ENCODE results near the gene RCAN1. TPM values are rescaled to one million over a fixed set of nuclear protein-coding genes. Genes with fewer than 3 reads are reported as not detected.

RCAN1 gene
- total RNA-seq (2014; rRNA removed), result 28.4 and 29.3 TPM in 2 replicates
- 25.9 TPM for polyA plus RNA-seq (2012)

DNA sequence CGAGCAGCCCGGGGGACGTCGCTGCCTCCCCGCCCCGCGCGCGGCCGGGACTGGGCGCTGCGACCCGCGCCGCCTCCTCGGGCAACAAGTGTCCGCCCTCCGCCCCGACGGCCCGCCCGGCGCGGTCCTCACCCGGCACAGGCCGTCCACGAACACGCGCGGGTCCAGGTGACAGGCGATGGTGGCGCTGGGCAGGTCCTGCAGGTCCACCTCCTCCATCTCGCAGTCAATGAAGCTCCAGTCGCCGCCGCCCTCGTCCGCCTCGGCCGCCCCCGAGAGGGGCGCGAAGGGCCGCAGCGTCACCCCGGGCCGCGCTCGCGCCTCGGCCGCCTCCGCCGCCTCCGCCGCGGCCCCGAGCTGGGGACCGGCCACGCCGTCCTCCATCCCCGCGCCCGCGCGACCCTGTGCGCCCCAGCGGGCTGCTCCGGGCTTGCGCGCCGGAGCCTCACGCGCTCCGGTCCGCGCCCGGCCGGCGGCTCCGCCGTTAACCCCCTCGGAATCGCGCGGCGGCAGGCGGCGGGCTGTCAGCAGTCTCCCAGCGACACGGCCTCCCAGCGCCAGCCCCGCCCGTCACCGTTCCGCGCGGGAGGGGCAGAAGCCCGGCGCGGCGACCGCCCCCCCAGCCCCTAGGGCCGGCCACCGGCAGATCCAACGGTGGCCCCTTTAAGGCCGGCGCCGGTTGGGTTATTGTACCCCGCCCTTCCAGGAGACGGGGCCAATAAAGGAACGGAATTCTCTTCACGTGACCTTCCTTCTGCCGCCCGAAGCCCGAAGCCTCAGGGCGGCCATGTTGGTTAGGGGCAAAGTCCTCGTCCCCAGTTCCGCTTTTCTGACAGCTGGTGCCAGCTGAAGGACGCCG is at the start of gene RCAN1:
Gene RCAN1 (minus strand): TSS at position 486 of the 859 bp plus-strand sequence. CDS start 102 bp downstream, at position 384.
- peak; percentile 88 for DNase-seq (ENCODE audit: low read depth)

DNA sequence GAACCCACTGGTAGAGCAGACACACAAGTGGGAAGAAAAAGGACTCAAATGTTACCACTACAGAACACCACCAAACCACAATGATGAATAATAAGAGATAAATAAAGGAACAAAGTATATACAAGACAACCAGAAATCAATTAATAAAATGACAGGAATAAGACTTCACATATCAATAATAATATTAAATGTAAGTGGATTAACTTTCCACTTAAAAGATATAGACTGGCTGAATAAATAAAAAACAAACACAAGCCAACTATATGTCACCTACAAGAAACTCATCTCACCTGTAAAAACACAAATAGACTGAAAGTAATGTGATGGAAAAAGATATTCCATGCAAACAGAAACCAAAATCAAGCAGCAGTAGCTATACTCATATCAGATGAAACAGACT is 46.9 kb upstream of the RCAN1 start:
- no peak for DNase-seq (ENCODE audit: low read depth)

DNA sequence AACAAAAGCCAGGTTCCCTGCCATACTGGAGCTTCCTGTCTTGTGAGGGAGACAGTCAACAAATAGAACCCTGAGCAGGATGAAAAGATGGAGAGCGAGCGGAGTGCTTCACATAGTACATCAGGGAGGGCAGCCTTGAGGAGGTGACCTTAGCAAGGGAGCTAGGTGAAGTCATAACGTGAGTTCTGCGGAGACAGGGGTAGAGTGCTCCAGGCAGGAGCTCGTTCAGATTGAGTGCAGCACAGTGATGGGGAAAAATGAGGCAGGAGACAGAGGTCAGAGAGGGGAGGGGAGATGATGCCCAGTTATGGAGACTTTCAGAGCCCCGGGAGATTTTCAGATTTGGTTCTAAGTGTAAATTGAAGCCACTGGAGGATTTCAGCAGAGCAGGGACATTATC is 38.6 kb upstream of the RCAN1 start:
- DNase-seq (ENCODE audit: low read depth), result no peak

DNA sequence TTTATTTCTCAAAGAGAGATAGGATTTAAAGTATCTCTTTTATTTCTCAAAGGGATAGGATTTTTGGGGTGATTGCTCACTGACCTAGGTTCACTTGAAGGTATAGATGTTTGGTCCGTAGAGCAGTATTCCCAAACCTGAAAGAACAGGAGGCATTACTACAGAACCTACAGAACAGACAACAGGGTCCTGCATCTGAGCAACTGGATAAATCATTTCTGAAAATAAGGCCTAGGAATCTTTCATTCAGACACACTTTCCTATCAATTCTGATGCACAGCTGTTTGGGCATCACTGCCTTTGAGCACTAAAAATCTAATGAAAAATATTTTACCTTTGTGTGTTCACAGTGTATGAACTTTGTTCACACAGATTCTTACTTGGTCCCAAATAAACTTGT is 36.7 kb upstream of the RCAN1 start:
- DNase-seq (ENCODE audit: low read depth), result no peak

DNA sequence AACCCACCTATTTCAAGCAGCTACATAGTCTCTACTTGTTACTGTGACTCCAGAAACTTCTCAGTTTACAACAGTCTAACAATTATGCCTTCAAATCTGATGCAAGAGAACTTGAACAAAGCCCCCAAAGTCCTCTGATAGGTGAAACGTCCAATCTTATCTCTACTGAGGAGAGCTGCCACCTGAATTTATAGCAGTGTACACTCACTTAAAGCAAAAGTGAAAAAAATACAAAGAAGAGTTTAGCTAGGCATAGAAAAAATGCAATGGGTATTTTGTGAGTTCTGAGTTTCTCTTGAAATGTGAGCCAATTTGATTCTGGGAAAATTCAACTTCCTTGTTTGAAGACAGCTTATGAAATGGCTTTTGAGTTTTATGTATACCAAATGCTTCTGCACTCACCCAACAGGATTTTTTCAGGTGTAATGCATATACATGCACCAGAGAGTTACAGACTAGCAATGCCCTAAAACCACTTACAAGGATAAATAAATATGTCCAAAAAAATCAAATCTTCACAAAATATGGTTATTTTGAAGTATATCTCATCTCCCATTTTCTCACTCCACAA is 36.0 kb upstream of the RCAN1 start:
- no peak for DNase-seq (ENCODE audit: low read depth)

DNA sequence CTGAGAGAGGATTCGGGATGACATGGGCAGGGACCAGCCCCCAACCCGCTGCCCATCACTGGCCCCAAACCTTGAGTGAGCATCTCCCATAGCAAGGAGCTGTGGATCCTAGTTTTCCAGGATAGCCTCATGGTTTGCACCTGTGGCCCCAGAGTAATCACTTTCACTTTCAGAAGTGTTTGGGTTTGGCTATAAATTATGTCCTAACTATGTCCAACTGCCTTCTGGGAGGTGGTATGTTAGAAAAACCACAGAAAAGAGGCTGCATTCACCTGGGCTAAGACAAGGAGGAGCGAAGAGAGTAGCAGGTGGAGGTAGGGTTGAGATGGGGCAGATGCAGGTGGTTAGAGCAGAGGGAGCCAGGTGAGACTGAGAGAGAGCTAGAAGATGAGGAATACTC is 34.5 kb upstream of the RCAN1 start:
- DNase-seq (ENCODE audit: low read depth), result no peak

DNA sequence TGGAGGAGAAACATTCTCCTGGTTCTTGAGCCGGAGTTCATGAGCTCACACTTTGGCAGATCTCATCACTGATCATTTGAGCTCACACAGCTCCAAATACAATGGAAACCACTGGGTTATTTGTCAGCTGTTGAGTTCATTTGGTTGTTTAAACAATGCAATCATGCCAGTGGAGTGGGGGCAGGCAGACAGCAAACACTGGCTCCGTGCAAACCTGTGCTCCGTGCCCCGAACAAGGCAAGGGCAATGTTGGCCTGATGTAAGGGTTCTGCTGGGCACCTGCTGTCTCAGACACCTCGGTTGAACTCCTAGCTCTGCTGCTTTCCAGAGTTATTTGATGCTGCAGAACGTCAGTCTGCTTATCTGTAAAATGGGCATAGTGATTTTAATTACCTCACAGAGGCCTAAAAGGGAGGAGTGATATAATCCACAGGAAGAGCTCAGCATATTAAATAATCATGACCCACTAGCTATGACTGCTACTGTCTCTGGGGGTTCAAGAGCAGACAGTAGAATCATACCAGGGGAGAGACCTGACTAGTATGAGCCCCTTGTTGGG is 33.9 kb upstream of the RCAN1 start:
- DNase-seq (ENCODE audit: low read depth), result no peak

DNA sequence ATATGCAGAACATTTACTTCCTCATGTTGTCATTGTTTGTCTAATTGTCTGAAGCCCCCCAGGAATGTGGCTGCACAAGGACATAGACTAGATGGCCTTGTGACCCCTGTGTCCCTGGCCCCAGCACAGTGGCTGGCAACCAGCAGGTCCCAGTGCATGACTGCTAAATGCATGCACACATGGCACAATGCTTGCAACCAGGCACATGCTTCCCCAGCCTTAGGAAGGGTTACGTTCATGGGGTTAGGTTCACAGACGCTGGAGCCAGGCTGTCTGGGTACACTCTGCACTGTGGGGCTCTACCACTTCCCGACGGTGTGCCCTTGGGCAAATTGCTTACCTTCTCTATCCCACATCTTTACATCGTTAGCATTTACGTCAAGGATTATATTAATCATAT is 32.6 kb upstream of the RCAN1 start:
- DNase-seq (ENCODE audit: low read depth), result no peak

DNA sequence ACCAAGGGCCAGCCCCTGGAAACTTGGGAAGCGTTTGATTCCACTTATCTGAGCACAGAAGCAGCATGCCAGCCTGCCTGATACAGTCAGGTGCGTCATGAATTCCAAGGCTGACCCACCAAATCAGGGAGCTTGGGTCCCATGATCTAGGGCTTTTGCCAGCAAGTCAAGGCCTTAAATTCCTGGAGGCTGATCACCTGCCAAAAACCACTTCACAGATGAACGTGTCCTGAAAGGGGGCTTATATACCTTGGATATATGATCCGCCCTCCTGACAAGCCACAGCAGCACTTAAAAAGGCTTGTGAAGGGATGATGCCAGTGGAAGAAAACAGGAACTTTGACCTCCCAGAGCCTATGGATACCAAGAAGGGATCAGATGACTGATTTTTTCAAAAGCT is 29.9 kb upstream of the RCAN1 start:
- no peak for DNase-seq (ENCODE audit: low read depth)

DNA sequence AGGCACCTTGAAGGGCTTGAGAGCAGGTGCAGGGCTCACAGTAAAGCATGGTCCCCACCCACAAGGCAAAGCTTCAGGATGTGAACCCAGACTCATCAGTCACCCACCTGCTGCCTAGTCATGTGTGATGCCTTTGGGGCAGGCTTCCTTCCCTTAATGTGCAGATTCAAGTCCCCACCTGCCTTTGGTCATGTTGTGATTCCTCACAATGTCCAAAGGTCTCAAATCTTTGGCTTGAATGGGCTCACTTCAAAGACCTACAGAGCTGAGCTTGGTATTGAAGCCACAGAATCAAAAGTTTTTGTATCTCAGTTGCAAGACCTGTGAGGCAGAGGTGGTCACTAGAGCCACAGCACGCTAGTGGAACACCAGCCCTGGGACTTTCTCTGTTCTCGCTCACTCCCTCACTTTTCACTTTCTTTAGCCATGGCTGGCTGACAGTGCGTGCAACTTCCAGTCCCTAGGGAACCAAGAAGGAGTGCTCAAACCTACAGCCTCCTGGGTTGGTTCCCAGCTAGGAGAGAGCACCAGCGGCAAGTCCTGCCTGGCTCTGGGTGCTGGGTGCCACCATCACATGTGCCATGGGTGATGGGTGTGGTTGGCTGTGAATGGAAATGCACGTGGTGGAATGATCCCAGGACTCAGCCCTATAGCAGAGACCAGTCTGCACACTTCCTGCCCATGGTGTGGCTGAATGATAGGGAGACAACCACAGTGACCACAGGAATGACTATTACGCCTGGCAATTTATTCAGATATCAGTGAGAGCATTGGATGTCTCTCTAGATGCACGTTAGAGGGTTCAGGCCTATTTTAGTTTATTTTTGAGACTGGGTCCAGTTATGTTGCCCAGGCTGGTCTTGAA is 27.5 kb upstream of the RCAN1 start:
- peak; percentile 66 for DNase-seq (ENCODE audit: low read depth)

DNA sequence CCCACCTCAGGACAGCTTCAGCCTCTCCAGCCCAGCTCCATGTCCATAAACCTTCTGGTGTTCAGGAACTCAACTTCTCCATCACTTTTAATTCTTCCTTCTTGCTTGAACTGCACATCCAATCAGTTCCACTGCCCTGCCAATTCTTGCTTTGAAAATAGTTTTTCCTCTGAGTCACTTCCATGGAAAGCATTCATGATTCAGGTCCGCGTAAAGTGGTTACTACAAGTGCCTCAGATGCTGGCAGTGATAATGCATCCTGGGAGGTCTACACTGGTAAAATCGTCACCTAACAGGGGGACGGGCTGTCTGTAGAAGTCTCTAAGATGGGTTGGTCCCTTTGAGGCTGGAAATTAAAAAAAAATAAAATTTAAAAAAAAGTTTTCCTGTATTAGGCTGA is 25.9 kb upstream of the RCAN1 start:
- DNase-seq (ENCODE audit: low read depth), result peak; percentile 68

DNA sequence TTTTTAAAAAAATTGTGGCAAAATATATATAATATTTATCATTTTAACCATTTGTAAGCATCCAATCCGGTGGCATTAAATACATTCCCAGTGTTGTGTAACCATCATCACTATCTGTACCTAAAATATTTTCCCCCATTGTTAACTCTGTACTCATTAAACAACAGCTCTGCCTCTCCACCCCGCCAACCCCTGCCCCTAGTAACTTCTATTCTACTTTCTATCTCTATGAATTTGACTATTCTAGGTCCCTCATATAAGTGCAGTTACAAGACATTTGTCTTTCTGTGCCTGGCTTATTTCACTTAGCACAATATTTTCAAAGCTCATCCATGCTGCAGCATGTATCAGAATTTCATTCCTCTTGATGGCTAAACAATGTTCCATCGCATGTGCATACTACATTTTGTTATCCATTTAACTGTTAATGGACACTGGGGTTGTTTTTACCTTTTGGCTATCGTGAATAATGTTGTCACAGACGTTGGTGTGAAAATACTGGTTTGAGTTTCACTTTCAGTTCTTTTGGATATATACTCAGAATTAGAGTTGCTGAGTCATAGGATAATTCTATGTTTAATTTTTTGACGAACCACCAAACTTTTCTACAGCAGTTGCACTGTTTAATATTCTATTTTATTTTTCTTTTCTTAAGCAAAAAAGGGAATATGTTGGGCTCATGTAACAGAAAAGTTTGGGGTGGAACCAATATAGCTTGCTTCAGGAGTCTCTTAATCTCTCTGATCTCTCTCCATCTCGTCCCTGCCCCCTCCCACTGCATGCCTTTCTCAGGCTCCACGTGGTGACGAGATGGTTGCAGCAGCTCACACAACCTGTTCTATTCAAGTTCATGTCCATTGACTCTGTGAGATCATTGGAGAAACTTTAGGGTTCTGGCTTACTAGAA is 25.2 kb upstream of the RCAN1 start:
- DNase-seq (ENCODE audit: low read depth), result no peak

DNA sequence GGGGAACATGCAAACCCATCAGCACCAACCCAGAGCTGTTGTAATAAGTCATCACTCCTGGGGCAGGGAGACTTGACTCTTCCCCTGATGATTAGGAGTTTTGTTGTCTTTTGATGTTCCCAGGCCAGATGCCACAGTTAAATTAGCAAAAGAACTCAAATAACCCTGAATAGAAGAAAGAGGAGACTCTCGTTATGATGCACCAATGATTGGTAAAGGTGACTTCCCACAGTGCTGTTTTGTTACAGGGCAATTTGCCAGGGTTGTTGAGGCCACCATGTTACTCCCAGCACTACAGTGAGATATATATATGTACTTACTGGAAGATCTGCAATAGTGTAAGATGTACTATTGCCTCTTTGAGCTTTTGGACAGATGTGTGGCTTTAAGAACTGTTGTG is 24.3 kb upstream of the RCAN1 start:
- DNase-seq (ENCODE audit: low read depth), result no peak

DNA sequence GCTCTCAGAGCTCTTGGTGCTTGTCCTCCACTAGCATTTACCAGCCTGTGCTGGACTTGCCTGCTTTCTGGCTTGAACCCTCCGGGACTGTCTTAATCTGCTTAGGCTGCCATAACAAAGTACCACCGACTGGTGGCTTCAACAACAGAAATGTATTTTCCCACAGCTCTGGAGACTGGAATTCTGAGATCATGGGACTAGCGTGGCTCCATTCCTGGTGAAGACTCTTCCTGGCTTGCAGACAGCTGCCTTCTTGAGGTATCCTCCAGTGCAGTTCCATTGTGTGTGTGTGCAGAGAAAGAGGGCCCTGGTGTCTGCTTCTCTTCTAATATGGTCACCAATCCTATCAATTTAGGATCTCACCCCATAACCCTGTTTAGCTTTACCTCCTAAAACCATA is 22.0 kb upstream of the RCAN1 start:
- peak; percentile 26 for DNase-seq (ENCODE audit: low read depth)

DNA sequence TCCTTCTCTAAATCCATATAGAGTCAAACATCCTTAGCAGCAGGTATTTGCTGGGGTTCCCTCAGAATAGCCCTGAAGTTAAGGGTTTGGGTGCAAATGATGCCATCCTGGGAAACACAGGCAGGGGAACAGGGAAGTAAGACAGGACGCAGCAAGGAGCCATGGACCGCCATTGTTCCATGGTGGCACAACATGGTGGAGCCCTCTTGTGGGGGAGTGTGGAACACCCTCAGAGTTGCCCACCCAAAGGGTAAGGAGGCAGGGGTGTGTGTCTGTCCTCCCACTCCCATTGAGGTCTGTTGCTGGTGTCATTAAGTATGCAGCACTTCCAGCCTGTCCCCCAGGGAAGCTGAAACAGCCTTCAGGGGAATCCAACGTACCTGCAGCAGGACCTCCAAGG is 20.4 kb upstream of the RCAN1 start:
- DNase-seq (ENCODE audit: low read depth), result no peak

DNA sequence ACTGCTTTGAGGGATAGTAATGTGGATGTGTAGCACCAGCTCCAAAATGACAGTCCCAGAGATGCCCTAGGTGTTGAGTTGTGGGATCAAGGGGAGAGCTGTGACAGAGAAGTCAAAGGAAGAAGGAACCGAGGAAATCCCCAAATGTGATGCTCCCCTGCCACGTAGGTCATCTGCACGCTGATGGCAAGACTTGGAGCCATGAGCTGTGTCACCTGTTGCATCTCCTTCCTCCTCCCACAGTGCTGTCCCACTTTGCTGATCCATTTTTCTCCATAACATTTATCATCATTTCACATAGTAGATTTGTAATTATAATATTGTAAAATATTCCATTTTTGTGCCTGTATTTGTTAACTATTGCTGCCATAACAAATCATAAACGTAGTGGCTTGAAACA is 17.6 kb upstream of the RCAN1 start:
- DNase-seq (ENCODE audit: low read depth), result no peak

DNA sequence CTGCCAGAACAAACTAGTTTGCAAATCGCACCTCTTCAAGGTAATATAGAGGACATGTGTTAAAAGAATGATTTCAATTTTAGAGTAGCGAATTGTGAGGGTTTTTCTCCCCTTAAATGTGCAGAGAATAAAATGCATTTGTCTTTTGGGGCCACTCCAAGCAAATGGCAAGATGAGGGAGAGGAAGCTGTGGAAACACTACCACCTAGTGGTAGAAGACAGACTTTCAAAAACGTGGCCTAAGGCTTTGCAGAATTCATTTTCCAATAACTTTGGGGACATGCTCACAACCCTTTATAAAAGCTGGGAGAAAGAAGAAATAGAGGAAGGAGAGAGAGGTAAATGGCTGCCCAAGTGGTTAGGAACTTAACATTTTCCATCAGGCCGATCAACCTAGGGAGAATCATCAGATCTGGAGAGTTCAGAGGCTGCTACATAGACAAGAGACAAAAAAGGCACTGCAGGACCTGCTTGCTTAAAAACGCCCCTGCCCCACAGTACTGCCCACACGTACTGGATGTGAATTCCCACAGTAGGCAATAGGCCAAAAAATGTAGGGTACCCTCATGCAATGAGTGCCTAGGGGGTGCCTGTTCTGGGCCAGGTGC is 15.7 kb upstream of the RCAN1 start:
- DNase-seq (ENCODE audit: low read depth), result peak; percentile 46

DNA sequence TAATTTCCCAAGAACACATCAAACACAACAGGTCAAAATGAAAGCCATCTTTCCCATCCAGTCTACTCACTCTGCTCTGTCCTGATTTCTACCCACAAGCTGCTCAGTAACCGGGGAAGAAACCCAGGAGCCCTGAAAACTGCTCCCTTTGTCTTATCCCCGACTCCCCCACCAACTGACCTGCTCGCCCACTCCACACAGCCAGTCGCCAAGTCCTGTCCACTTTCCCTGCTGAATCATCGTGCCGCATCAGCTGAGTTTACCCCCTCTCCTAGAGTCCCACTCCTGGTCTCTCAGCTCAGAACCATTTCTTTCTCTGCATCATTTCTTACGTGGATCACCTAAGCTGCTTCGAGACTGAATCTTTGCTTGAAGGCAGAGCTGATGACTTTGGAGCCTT is 11.2 kb upstream of the RCAN1 start:
- DNase-seq (ENCODE audit: low read depth), result no peak

DNA sequence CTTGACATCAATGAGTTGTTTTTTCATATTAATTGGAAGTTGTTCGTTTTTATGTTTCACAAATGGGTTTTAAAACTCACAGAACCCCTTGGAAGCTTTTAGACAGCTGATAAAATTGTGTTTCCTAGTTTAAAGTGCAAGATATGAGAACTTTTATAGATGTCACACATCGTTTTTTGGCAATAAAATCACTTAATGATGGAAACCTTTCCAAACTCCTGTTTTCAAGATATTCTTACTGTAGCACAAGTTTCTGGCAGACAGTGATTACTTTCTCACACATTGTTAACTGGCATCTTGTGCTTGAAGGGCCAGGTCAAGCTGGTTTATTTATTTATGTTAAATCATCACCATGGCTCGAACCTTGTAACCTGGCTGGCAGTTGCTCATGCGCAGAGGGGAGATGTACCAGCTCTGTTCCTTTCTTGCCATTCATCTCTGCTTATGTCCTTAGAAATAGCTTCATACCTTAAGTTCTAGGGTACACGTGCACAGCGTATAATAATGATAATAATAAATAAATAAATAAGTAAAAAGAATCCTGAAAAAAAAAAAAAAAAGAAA is 10.2 kb upstream of the RCAN1 start:
- DNase-seq (ENCODE audit: low read depth), result no peak

DNA sequence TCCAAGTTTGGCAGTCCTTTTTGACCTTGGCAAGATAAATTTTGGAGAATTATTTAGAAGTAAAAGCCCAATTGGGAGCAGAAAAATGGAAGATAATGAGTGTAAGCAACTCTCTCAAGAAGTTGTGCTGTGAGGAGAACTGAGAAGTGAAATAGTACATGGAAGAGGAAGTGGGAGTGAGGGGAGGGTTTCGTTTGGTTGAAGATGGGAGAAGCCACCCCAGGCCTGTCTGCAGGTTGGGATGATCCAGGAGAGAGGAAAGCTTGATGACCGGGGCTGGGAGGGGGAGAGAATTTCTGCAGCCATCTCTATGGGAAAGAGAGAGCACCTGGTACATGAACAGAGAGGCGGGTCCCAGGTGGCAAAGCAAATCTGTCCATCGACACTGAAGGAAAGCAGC is 8.6 kb upstream of the RCAN1 start:
- no peak for DNase-seq (ENCODE audit: low read depth)

Data from LHCN-M2 (cell line).